Airway epithelial cell (primary cell): ENCODE results near the gene RFX7. TPM values are rescaled to one million over a fixed set of nuclear protein-coding genes. Genes with fewer than 3 reads are reported as not detected.

Experiments
- total RNA-seq: library from RNA; depleted of rRNA; stranded (reverse); fragments of >200 nt; gene quantifications from 2 replicates; pipeline ENCODE4 v1.2.3, GENCODE V29; 2015

RFX7 gene
- 5.3 and 8.7 TPM in 2 replicates for total RNA-seq

DNA sequence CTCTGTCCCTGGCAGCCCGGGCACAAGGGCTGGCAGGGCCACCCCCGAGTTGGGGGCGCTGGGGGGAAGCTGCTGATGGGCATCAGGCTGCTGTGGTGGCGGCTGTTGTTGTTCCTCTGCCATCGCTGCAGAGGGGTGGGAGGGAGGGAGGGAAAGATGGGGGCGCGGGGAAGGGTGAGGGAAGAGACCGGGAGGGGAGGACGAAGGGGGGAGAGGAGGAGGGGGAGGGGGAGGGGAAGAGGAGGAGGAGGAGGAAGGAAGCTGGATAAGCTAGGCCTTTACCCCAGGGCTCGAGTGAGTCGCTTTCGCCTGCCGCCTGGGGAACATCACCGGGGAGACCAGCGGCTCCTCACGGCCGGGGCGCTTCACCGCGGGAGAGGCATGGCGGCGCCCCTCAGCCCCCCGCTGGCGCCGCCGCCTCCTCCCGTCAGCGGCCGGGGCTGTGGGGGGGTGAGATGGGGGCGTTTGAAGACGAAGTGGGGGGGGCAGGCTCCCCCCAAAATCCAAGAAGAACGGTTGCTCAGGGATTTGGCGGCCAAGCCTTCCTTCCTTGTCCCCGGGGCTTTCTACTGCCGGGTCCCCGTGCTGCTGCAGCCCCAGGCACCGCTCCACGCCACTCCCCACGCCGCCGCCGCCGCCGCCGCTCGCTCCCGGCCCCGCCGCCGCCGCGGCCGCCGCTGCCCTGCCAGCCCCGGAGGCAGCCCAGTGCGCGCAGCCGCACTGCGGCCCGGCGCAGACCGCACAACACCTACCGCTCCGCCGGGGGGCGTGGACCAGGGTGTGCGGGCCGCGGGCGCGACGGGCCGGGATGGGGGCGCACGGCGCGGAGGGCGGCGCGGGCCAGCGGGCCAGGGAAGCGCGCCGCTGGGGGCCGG is at the start of gene RFX7:
RFX7 (minus strand) TSS at position 717 of the 875 bp plus-strand sequence; CDS start at position 123, 594 bp downstream.

Other genes starting within 250 kb of the RFX7 start
- gene TEX9, start 121.5 kb upstream of the RFX7 start, total RNA-seq: 2.4 and 2.6 TPM in 2 replicates
- gene MNS1, start 221.3 kb upstream of the RFX7 start, total RNA-seq: 0.46 and 0.85 TPM in 2 replicates